IPS DF 6.9 (cell line): ENCODE results near the gene STBD1.
"Not testable (repeated sequence)": the region's sequence is repeated elsewhere in the genome, so short reads cannot be mapped to it uniquely, and the experiment has no call there.

ENCODE experiments used
- DNase-seq: peaks from one replicate; pipeline ENCODE4 v3.0.0-alpha.2; 2013; ENCODE audit warnings: low read depth, low spot score
- H3K27ac ChIP-seq: one replicate; pipeline ENCODE4 v1.5.1; 2013; ENCODE audit warnings: low read length, control low read depth
- H3K27me3 ChIP-seq: 2 replicates; pipeline ENCODE4 v1.6.1; 2013; ENCODE audit warnings: mild to moderate bottlenecking, low read length; ENCODE audit not compliant: control insufficient read depth, insufficient read depth
- H3K36me3 ChIP-seq: 2 replicates; pipeline ENCODE4 v1.6.1; 2013; ENCODE audit warnings: low read length; ENCODE audit not compliant: control insufficient read depth, insufficient read depth
- H3K4me1 ChIP-seq: 2 replicates; pipeline ENCODE4 v1.6.1; 2013; ENCODE audit warnings: low read length; ENCODE audit not compliant: control insufficient read depth, insufficient read depth
- H3K4me3 ChIP-seq: 2 replicates; pipeline ENCODE4 v1.5.1; 2013; ENCODE audit warnings: mild to moderate bottlenecking, low read length
- H3K9me3 ChIP-seq: 2 replicates; pipeline ENCODE4 v1.6.1; 2013; ENCODE audit warnings: low read length, inconsistent platforms; ENCODE audit not compliant: control insufficient read depth, insufficient read depth

STBD1 gene

DNA sequence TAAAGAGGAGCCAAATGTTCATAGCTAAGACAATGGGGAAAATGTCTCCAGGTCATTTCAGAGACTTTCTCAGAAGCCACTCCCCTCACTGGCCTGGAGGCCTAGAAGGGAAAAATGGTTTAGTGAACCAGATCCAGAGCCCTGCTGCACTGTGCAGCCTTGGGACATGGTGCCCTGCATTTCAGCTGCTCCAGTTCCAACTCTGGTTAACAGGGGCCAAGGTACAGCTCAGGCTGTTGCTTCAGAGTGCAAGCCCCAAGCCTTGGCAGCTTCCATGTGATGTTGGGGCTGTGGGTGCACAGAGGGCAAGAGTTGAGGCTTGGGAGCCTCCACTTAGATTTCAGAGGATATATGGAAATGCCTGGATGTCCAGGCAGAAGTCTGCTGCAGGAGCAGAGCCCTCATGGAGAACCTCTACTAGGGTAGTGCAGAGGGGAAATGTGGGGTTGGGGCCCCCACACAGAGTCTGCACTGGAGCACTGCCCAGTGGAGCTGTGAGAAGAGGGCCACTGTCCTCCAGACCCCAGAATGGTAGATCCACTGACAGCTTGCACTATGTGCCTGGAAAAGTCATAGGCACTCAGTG is 53.4 kb downstream of the STBD1 start:
- H3K4me3 ChIP-seq, H3K4me1 ChIP-seq, H3K27ac ChIP-seq, H3K36me3 ChIP-seq, H3K27me3 ChIP-seq, DNase-seq, H3K9me3 ChIP-seq: not testable (repeated sequence)
